ENCODE results near the gene TKT. TPM values are rescaled to one million over a fixed set of nuclear protein-coding genes. Genes with fewer than 3 reads are reported as not detected.

TKT gene
- total RNA-seq, 1 donor from 2014 or later: 32.1 TPM

DNA sequence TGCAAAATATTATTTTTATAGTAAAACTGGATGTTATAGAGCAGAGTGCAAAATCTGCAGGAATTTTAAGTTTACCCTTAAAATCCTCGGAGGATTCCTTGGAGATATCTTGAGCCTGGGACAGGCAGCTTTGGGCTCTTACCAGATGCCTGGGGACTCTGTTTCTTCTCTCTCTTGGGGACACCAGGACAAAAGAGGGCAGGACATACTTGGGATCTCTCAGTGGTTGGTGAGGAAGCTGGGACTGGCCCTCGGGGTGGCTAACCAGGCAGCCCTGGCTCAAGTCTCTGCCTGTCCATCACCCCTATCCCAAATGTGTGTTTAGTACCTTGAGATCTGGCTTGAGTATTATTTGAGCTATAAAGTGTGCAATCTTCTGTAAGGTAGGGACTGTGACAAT, 38.6 kb downstream of the TKT start:
- Histone ChIP-seq H3K27ac (replicated peaks) (no peak overlapping the region), H3K27me3 (ENCODE audit: low read depth) (no peaks in the 10 kb centered on the region), H3K4me3 (no peak overlapping the region), H3K36me3 (no peaks in the 10 kb centered on the region), H3K4me1 (no peaks in the 10 kb centered on the region), H3K9me3 (replicated peaks) (no peaks in the 10 kb centered on the region)
- DNase-seq: no peak
- TF ChIP-seq, protein P1, sequence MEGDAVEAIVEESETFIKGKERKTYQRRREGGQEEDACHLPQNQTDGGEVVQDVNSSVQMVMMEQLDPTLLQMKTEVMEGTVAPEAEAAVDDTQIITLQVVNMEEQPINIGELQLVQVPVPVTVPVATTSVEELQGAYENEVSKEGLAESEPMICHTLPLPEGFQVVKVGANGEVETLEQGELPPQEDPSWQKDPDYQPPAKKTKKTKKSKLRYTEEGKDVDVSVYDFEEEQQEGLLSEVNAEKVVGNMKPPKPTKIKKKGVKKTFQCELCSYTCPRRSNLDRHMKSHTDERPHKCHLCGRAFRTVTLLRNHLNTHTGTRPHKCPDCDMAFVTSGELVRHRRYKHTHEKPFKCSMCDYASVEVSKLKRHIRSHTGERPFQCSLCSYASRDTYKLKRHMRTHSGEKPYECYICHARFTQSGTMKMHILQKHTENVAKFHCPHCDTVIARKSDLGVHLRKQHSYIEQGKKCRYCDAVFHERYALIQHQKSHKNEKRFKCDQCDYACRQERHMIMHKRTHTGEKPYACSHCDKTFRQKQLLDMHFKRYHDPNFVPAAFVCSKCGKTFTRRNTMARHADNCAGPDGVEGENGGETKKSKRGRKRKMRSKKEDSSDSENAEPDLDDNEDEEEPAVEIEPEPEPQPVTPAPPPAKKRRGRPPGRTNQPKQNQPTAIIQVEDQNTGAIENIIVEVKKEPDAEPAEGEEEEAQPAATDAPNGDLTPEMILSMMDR (IDR thresholded peaks at IDR 0.05; ENCODE audit: borderline replicate concordance): no peak
- intact Hi-C loops (cut with micrococcal nuclease): no loop called here

DNA sequence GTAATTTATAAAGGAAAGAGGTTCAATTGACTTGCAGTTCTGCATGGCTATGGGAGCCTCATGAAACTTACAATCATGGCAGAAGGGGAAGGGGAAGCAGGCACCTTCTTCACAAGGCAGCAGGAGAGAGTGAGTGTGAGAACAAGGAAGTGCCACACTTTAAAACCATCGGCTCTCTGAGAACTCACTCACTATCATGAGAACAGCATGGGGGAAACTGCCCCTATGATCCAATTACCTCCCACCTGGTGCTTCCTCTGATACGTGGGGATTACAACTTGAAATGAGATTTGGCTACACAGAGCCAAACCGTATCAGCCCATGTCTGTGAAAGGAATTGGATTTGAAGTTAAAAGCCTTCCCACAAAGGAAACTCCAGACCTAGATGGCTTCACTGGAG, 39.1 kb downstream of the TKT start:
- H3K27me3 ChIP-seq (ENCODE audit: low read depth): no peaks in the 10 kb centered on the region
- DNase-seq: no peak
- H3K27ac ChIP-seq (replicated peaks): no peak overlapping the region
- H3K36me3 ChIP-seq: no peaks in the 10 kb centered on the region
- TF ChIP-seq, protein P1 (IDR thresholded peaks at IDR 0.05; ENCODE audit: borderline replicate concordance): no peak
- H3K4me3 ChIP-seq: no peak overlapping the region
- H3K9me3 ChIP-seq (replicated peaks): no peaks in the 10 kb centered on the region
- intact Hi-C loops (cut with micrococcal nuclease): no loop called here
- no peaks in the 10 kb centered on the region for H3K4me1 ChIP-seq

DNA sequence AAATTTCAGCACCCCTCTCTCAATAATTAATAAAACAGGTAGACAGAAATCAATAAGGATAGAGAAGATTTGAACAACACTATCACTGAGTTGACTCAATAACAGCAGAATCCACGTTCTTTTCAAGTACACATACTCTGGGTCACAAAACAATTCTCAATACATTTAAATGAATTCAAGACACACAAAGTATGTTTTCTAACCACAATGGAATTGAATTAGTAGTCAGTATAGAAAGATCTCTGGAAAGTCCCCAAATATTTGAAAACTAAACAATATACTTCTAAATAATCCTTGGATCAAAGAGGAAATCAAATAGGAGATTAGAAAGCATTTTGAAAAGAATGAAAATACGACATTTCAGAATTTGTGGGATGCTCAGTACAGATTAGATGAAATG, 40.0 kb downstream of the TKT start:
- H3K27ac ChIP-seq (replicated peaks): no peak overlapping the region
- no peak for DNase-seq
- no peaks in the 10 kb centered on the region for H3K36me3 ChIP-seq
- H3K9me3 ChIP-seq (replicated peaks): no peaks in the 10 kb centered on the region
- no peaks in the 10 kb centered on the region for H3K4me1 ChIP-seq
- no peaks in the 10 kb centered on the region for H3K27me3 ChIP-seq (ENCODE audit: low read depth)
- intact Hi-C loops (cut with micrococcal nuclease): no loop called here
- no peak overlapping the region for H3K4me3 ChIP-seq
- TF ChIP-seq, protein P1 (IDR thresholded peaks at IDR 0.05; ENCODE audit: borderline replicate concordance): no peak

- H3K9me3 ChIP-seq (replicated peaks): peaks cover 16% of the 10 kb centered on the region
- intact Hi-C loops (cut with micrococcal nuclease): no loop called here
- DNase-seq: no peak
- no peaks in the 10 kb centered on the region for H3K4me1 ChIP-seq
- TF ChIP-seq, protein P1 (IDR thresholded peaks at IDR 0.05; ENCODE audit: borderline replicate concordance): no peak
- no peaks in the 10 kb centered on the region for H3K27me3 ChIP-seq (ENCODE audit: low read depth)
- H3K36me3 ChIP-seq: no peaks in the 10 kb centered on the region
- no peak overlapping the region for H3K27ac ChIP-seq (replicated peaks)
- no peak overlapping the region for H3K4me3 ChIP-seq
These were observed 42.5 kb downstream of the TKT start for GRCh38 chr3:53213276-53213675.

- H3K9me3 ChIP-seq (replicated peaks): peaks cover 25% of the 10 kb centered on the region
- no peaks in the 10 kb centered on the region for H3K4me1 ChIP-seq
- H3K27me3 ChIP-seq (ENCODE audit: low read depth): no peaks in the 10 kb centered on the region
- H3K4me3 ChIP-seq: no peak overlapping the region
- no peak overlapping the region for H3K27ac ChIP-seq (replicated peaks)
- DNase-seq: no peak
- TF ChIP-seq, protein P1 (IDR thresholded peaks at IDR 0.05; ENCODE audit: borderline replicate concordance): no peak
- intact Hi-C loops (cut with micrococcal nuclease): no loop called here
- H3K36me3 ChIP-seq: no peaks in the 10 kb centered on the region
These were observed 43.8 kb downstream of the TKT start for GRCh38 chr3:53211706-53212702.
